GM12878 (cell line): Measurements from ENCODE around the gene GYPC.

Source experiments
- CREB1 ChIP-seq: IDR thresholded peaks from 2 replicates; pipeline ENCODE4 v1.6.1; 2012; ENCODE audit warnings: low read depth, mild to moderate bottlenecking, inconsistent platforms
- MYC ChIP-seq: IDR thresholded peaks from 2 replicates; pipeline ENCODE4 v1.6.1; 2011; ENCODE audit warnings: mild to moderate bottlenecking, low read length, moderate library complexity, inconsistent platforms; ENCODE audit not compliant: insufficient read depth, insufficient replicate concordance, insufficient read length, severe bottlenecking
- NFIC ChIP-seq: IDR thresholded peaks from 2 replicates; pipeline ENCODE4 v1.6.1; 2012; ENCODE audit warnings: low read depth, mild to moderate bottlenecking, inconsistent platforms, low read length, moderate library complexity
- POLR2A ChIP-seq: IDR thresholded peaks from 2 replicates; pipeline ENCODE4 v1.6.1; 2011; ENCODE audit warnings: low read depth, mild to moderate bottlenecking, low read length
- RCOR1 ChIP-seq: conservative IDR thresholded peaks from 2 replicates; pipeline ENCODE4 v1.6.1; 2012; ENCODE audit warnings: low read depth, low read length, improper control_type of control experiment
- SREBF1 ChIP-seq: IDR thresholded peaks from 2 replicates; pipeline ENCODE4 v1.6.1; 2012; ENCODE audit warnings: mild to moderate bottlenecking, low read length
- STAT1 ChIP-seq: fragments of 450-650 bp; conservative IDR thresholded peaks from 2 replicates; pipeline ENCODE4 v1.6.1; 2014; ENCODE audit warnings: antibody characterized with exemption, mild to moderate bottlenecking
- TF ChIP-seq, protein P1 (sequence below): fragments of 450-650 bp; IDR thresholded peaks from 2 replicates; pipeline ENCODE4 v1.6.1; 2017; ENCODE audit warnings: mild to moderate bottlenecking, moderate library complexity
- TF ChIP-seq, protein P2 (sequence below): fragments of 450-650 bp; IDR thresholded peaks from 2 replicates; pipeline ENCODE4 v1.6.1; 2014; ENCODE audit warnings: mild to moderate bottlenecking
- TF ChIP-seq, protein P3 (sequence below): IDR thresholded peaks from 2 replicates; pipeline ENCODE4 v1.6.1; 2011; ENCODE audit warnings: low read depth, low read length, improper control_type of control experiment, borderline replicate concordance
- TF ChIP-seq, protein P4 (sequence below): fragments of 150-350 bp; IDR thresholded peaks from 2 replicates; pipeline ENCODE4 v1.6.1; 2016; ENCODE audit warnings: low read depth, low read length

DNA sequence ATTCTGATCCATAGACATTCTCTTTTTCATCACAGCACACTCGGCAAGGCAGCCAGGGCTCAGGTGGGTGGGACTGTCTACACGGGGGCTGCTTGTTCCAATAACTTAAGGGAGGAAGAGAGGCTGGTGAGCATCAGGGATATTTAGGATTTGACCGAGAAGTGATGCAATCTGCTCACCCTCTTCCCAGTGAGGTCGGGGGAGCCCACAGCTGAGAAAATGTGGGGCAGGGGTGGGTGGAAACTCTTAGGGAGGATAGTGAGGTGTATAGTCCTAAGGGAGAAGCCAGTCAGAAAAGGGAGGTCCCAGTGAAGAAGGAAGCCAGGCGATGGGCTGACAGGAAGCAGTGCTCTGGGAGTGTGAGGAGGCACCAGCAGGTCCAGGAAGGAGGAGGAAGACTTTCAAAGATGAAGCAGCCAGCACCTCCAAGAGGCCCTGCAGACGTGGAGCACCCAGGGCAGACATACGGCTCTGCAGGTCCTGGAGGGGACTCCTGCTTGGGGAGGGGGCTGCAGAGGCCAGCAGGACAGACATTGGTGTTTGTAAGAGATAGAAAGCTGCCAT, 76.8 kb downstream of the GYPC start:
- TF ChIP-seq, protein P1, sequence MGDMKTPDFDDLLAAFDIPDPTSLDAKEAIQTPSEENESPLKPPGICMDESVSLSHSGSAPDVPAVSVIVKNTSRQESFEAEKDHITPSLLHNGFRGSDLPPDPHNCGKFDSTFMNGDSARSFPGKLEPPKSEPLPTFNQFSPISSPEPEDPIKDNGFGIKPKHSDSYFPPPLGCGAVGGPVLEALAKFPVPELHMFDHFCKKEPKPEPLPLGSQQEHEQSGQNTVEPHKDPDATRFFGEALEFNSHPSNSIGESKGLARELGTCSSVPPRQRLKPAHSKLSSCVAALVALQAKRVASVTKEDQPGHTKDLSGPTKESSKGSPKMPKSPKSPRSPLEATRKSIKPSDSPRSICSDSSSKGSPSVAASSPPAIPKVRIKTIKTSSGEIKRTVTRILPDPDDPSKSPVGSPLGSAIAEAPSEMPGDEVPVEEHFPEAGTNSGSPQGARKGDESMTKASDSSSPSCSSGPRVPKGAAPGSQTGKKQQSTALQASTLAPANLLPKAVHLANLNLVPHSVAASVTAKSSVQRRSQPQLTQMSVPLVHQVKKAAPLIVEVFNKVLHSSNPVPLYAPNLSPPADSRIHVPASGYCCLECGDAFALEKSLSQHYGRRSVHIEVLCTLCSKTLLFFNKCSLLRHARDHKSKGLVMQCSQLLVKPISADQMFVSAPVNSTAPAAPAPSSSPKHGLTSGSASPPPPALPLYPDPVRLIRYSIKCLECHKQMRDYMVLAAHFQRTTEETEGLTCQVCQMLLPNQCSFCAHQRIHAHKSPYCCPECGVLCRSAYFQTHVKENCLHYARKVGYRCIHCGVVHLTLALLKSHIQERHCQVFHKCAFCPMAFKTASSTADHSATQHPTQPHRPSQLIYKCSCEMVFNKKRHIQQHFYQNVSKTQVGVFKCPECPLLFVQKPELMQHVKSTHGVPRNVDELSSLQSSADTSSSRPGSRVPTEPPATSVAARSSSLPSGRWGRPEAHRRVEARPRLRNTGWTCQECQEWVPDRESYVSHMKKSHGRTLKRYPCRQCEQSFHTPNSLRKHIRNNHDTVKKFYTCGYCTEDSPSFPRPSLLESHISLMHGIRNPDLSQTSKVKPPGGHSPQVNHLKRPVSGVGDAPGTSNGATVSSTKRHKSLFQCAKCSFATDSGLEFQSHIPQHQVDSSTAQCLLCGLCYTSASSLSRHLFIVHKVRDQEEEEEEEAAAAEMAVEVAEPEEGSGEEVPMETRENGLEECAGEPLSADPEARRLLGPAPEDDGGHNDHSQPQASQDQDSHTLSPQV = no peak
- TF ChIP-seq MYC (no peak), RCOR1 (no peak), CREB1 (no peak), SREBF1 (no peak), POLR2A (no peak), NFIC (no peak), STAT1 (no peak)
- TF ChIP-seq, protein P2, sequence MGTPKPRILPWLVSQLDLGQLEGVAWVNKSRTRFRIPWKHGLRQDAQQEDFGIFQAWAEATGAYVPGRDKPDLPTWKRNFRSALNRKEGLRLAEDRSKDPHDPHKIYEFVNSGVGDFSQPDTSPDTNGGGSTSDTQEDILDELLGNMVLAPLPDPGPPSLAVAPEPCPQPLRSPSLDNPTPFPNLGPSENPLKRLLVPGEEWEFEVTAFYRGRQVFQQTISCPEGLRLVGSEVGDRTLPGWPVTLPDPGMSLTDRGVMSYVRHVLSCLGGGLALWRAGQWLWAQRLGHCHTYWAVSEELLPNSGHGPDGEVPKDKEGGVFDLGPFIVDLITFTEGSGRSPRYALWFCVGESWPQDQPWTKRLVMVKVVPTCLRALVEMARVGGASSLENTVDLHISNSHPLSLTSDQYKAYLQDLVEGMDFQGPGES = no peak
- TF ChIP-seq, protein P3, sequence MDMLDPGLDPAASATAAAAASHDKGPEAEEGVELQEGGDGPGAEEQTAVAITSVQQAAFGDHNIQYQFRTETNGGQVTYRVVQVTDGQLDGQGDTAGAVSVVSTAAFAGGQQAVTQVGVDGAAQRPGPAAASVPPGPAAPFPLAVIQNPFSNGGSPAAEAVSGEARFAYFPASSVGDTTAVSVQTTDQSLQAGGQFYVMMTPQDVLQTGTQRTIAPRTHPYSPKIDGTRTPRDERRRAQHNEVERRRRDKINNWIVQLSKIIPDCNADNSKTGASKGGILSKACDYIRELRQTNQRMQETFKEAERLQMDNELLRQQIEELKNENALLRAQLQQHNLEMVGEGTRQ = no peak
- TF ChIP-seq, protein P4, sequence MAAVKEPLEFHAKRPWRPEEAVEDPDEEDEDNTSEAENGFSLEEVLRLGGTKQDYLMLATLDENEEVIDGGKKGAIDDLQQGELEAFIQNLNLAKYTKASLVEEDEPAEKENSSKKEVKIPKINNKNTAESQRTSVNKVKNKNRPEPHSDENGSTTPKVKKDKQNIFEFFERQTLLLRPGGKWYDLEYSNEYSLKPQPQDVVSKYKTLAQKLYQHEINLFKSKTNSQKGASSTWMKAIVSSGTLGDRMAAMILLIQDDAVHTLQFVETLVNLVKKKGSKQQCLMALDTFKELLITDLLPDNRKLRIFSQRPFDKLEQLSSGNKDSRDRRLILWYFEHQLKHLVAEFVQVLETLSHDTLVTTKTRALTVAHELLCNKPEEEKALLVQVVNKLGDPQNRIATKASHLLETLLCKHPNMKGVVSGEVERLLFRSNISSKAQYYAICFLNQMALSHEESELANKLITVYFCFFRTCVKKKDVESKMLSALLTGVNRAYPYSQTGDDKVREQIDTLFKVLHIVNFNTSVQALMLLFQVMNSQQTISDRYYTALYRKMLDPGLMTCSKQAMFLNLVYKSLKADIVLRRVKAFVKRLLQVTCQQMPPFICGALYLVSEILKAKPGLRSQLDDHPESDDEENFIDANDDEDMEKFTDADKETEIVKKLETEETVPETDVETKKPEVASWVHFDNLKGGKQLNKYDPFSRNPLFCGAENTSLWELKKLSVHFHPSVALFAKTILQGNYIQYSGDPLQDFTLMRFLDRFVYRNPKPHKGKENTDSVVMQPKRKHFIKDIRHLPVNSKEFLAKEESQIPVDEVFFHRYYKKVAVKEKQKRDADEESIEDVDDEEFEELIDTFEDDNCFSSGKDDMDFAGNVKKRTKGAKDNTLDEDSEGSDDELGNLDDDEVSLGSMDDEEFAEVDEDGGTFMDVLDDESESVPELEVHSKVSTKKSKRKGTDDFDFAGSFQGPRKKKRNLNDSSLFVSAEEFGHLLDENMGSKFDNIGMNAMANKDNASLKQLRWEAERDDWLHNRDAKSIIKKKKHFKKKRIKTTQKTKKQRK = no peak
